SH-SY5Y (cell line): ENCODE results near the gene PKNOX2.

Experiments used
- GATA2 ChIP-seq: IDR thresholded peaks from 2 replicates; pipeline ENCODE4 v1.6.1; 2011; ENCODE audit warnings: mild to moderate bottlenecking, low read depth, low read length
- GATA3 ChIP-seq: IDR thresholded peaks from 2 replicates; pipeline ENCODE4 v1.6.1; 2011; ENCODE audit warnings: low read depth, mild to moderate bottlenecking, low read length, moderate library complexity

The PKNOX2 gene

GRCh38 chr11:125289419-125290098 lies 125.0 kb downstream of the PKNOX2 start:
- TF ChIP-seq GATA3 (no peak), GATA2 (peak; percentile 67)

GRCh38 chr11:125290263-125290662 lies 125.7 kb downstream of the PKNOX2 start:
- TF ChIP-seq GATA3 (no peak), GATA2 (no peak)

- TF ChIP-seq GATA3 (no peak), GATA2 (no peak)
These were observed 127.5 kb downstream of the PKNOX2 start for GRCh38 chr11:125292100-125292499.

- TF ChIP-seq GATA3, result no peak
- TF ChIP-seq GATA2, result no peak
These were observed 129.0 kb downstream of the PKNOX2 start for GRCh38 chr11:125293596-125293995.

- TF ChIP-seq GATA3 (no peak), GATA2 (no peak)
These were observed 131.4 kb downstream of the PKNOX2 start for GRCh38 chr11:125295931-125296330.

GRCh38 chr11:125297346-125297915 lies 132.9 kb downstream of the PKNOX2 start:
- TF ChIP-seq GATA2 (no peak), GATA3 (no peak)

- TF ChIP-seq GATA2 (no peak), GATA3 (no peak)
These were observed 134.6 kb downstream of the PKNOX2 start for GRCh38 chr11:125299061-125299615.

- TF ChIP-seq GATA2 (no peak), GATA3 (no peak)
These were observed 135.3 kb downstream of the PKNOX2 start for GRCh38 chr11:125299821-125300220.

- TF ChIP-seq GATA3, result no peak
- TF ChIP-seq GATA2, result peak; percentile 62; the same call in 1 of the 2 replicates
These were observed 136.3 kb downstream of the PKNOX2 start for GRCh38 chr11:125300791-125301218.

- no peak for TF ChIP-seq GATA2
- no peak for TF ChIP-seq GATA3
These were observed 136.8 kb downstream of the PKNOX2 start for GRCh38 chr11:125301346-125301745.

GRCh38 chr11:125303186-125303585 lies 138.6 kb downstream of the PKNOX2 start:
- TF ChIP-seq GATA3 (no peak), GATA2 (no peak)

GRCh38 chr11:125303694-125304093 lies 139.1 kb downstream of the PKNOX2 start:
- TF ChIP-seq GATA3 (no peak), GATA2 (no peak)

GRCh38 chr11:125304136-125304535 lies 139.6 kb downstream of the PKNOX2 start:
- TF ChIP-seq GATA3 (no peak), GATA2 (no peak)

GRCh38 chr11:125304876-125305275 lies 140.3 kb downstream of the PKNOX2 start:
- no peak for TF ChIP-seq GATA2
- TF ChIP-seq GATA3, result no peak

GRCh38 chr11:125305345-125305744 lies 140.8 kb downstream of the PKNOX2 start:
- TF ChIP-seq GATA2, result no peak
- TF ChIP-seq GATA3, result no peak

GRCh38 chr11:125306476-125306875 lies 141.9 kb downstream of the PKNOX2 start:
- no peak for TF ChIP-seq GATA3
- no peak for TF ChIP-seq GATA2
